HG02571 (cell line): Measurements from ENCODE around the gene LCP1.

Source experiments
- ATAC-seq: cut with Tn5 transposase; IDR thresholded peaks from one replicate; pipeline ENCODE4 v1.9.1; 2021; ENCODE audit warnings: mild to moderate bottlenecking, moderate library complexity; ENCODE audit not compliant: unreplicated experiment

The LCP1 gene

DNA sequence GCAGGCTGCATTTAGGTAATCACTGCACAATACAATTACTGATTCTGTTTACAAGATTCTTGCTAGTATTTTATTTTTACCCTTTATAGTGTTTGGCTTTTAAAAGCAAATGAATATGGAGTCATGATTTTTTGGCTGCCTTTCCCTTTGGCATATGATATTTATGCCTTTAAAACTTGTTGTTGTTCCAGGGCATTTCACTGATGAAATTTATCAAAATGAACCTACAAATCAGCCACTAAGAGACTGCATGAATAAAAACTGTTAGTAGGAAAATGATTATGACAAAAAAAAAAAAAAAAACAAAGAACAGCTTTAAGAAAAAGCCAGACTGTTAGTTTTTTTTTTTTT lies 79.7 kb downstream of the LCP1 start:
- no peak for ATAC-seq

DNA sequence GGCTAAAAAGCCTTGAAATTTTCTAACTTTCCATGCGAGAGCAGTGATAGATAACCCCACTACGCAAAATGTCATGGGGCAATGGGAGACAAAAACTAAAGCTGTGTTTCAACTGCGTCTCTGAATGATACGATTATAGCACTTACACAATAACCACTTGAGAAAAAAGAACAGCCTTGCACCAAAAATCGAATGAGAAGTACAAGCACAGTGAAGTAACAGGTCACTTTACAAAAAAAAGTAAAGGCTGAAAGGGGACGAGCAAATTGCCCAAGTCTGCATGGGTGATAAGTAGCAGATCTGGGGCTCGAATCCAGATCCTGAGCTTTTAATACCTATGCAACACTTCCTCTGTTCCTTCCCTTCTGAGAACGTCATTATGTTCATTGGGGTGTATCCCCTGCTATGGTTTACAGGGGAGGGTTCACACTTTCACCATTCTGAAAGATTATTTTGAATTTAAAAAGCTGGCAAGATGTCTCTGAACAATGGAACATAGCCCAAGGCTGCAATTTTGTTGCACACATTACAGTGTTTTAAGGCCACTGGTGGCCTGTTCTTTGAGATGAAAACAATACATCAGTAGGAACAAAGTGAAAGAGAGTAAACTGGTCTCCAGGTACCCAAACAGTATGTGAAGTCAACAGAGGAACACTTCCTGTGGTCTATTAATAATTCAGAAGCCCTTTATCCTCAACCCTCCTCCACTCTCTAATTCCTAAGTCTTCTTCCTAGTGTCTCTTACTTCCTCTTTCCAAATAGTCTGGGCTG lies 80.3 kb downstream of the LCP1 start:
- ATAC-seq = no peak

DNA sequence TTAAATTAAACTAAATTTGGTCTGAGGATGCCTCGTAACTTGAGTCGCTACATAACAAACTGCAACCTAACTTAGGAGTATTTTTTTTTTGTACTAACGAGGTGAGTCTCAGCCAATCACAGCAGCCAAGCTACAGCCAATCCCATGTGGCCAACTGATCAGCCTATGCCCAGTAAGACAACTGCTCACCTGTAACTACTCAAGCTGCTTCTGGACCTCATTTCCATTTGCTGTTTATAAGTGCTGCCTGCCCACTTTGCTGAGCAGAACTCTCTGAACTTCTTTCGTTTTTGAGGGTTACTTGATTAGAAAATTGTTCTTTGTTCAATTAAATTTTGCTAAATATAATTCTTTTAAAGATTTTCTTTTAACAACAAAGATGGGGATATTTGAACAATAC lies 81.0 kb downstream of the LCP1 start:
- no peak for ATAC-seq

DNA sequence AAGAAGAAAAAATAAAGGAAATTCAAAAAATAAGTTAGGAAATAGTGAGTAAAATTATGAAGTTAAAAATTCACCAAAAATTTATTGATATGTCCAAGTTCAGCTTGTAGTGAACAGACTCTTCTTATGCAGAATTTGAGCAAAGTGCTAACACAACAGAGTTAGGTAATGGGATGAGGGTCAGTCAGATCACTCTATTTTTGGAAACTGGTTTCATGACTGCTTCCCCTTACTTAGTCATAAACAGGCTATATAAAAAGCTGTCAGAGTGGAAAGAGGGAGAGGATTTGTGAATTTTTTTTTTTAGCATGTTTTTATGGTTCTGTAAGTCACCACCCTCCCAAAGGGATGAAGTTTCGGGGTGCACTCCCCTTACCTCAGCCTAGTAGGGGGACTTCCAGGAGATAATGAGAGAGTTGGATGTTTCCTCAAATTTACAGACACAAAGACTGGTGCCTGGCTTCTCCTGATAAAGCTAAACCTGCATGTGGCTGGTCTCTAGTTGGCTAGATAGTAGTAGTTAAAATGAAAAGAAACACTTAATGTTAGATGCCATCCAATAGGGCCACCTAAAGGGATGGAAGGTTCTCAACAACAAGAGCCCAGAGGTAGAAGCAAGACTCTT lies 81.7 kb downstream of the LCP1 start:
- no peak for ATAC-seq

DNA sequence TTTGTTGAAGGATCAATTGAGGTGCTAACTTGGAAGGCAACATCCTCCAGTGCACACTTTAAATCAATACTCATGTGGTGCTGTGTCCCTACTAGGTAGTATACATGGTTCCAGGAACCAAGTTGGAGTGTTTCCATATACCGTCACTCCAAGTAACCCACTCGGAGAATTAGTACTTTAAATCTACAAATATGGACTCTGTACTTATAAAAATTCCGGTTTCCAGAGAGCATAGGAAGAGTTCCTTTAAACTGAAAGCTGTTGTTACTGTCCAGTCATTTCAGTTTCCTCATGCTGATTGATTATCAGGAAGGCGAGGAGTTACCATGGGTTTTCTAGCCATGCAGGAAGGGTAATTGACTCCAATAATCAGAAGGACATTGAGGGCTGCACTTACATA lies 84.3 kb downstream of the LCP1 start:
- ATAC-seq = no peak

DNA sequence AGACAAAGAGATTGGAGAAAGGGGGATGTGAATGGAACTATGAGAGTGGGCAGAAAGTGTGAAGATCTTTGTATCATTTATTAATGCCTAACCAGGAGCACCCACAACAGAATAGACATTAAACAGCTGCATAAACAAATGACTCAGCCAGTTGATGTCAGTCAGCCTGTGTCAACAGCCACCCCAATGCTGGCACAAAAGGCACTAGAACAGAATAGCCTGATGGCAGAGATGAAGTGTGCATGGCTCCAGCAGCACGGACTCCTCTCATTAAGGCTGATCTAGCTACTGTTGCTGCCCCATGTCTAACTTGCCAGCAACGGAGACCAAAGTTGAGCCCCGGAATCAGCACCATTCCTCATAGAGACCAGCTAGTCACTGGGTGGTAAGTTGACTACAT lies 85.0 kb downstream of the LCP1 start:
- no peak for ATAC-seq

DNA sequence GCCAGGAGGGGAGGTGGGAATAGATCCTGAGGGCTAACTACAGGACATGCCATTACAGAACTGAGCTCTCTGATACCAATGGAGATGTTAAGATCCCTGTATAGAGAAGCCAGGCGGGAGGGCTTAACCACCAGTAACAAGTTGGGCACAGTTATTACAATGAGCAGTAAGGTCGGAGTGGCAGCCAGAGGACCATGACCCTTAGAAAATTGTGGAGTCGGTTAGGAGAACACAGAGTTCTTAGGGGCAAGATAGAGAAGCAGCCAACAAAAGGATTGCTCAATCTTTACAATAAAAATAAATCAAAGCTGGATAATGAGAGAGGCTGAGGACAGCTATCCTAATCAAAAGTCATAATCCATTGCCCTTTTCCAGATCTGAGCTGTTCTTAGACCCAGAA lies 87.5 kb downstream of the LCP1 start:
- no peak for ATAC-seq

DNA sequence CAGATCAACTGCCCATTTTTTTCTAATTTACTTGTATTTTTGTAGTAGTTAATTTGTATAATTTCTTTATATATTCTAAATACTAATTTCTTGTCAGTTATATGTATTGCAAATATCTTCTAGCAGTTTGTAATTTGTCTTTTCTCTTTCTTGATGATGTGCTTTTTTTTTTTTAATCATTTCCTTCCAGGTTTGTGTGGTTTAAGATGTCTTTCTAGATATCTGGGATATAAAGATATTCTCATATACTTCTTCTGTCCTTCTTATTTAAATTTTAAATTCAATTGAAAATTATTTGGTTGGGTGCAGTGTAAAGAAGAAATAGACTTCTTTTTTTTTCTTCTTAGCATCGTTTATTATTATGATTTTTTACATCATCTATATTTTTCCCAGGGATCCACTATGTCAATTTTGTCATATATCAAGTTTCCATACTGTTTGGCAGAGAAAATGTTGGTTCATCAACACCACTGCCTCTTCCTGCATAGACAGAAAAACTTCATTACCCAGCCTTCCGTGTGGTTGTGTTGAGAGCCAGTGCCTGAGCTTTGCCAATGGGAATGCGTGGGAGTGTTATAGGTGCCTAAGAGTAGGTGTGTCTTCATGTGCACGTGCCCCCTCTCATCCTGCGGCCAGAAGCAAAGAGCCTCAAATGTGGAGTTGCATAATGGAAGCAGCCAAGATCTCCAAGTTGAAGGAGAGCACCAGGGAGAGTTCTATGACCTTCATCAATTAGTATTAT lies 93.0 kb downstream of the LCP1 start:
- ATAC-seq = no peak

DNA sequence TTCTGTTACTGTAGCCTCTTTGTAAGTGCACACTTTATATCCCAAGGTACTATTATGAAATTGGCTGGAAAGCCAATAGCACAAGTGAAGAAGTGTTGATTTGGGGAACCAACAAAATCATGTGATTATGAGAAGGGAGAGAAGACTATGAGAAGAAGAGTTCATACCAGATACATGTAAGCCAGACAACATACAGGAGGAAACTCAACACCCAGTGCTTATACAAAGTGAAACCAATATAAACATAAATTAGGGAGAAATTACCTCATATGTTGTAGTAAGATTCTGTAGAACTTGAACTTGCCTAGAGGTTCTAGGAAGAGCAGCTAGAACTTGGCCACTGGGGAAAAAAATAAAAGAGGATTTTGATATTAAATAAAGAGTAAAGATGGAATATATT lies 94.5 kb downstream of the LCP1 start:
- ATAC-seq = no peak

DNA sequence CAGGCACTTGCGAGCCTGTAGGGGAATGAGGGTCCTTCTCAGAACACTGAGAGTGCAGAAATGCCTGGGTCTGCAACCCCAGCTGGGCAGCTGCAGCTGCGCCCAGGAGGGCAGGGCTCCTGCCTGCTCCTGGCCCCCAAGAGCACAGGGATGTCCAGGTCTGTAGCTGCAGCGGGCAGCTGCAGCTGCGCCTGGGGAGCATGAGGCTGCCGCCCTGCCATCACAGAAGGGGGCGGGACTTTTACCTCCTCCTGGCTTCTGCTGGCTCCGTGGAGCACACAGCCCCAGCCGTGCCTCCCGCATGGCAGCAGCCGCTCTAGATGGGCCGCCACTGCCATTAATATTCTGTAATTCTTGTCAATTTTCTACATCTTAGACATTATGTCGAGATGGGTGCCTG lies 95.0 kb downstream of the LCP1 start:
- ATAC-seq = no peak

DNA sequence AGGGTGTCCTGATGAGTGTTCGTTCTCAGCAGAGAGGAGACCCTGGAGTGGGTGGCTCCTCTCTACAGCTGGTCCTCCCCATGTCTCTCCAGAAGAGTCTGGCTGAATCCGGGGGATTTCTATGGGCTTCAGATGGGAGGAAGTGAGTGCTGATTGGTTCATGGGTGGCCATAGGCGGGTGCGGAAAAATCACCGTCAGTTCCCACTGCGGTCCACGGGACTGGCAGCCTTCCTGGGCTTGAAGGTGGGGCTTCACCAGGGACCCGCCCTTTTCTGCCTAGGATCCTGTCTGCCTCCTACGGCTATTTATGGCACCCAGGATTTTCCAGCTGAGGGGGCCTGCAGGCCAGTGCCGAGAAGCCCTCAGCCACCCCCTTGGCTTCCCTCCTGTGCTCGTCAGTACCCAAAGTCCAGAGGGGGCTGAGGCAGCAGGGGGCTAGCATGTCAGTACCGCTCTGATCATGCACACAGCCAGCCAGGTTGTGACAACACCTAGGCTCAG lies 95.5 kb downstream of the LCP1 start:
- ATAC-seq = no peak

DNA sequence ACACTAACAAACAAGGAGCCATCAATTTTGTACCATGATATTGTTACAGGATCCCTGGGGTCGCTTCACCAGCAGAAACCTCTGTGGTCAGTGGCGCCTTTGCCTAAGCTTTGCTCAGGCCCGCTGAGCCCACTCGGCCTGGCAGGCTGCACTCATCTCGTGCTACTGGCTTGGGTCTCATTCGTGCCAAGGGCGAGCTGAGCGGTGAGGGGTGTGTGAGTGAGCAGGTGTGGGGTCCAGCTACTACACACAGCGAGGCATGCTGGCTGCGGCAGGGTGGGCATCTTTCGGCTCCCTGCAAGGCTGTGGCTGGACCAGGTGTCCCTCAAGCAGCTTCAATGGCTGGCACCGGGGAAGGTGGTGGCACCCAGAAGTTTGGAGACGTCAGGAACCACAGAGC lies 96.2 kb downstream of the LCP1 start:
- no peak for ATAC-seq

DNA sequence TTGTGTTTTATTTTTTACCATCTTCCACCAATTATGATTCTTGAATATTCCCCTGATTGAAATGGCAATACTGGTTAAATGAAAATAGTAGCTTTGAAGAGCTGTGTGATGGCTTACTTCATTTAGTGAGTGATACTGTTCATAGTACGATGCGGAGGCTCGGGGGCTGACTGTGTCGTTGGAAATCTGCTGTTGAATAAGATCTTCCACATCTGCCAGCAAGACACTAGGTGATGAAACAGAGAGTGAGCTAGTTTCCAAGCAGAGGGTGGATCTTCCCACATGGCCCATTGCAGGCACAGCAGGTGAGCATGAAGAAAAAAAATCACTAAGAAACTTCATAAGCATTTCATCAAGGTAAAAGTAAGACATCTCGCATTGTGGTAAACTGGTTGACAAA lies 99.7 kb downstream of the LCP1 start:
- ATAC-seq = no peak

DNA sequence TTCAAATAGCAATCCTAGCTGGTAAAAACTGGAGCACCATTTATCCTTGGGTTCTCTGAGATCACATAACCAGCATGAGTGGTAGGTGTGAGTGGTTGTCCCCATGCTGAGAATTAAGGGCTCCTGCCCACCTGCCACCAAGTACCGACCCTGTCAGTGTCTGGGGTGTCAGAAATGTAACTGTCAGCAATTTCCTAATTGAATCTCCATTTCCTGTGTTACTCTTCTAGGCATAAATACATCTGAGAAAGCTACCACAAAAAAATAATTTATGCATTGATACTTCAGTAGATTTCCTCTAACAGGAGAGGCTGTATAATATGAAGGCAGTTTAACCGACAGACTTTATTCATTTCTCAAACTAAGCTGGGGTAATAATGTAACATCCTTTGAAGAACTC lies 102.2 kb downstream of the LCP1 start:
- no peak for ATAC-seq

DNA sequence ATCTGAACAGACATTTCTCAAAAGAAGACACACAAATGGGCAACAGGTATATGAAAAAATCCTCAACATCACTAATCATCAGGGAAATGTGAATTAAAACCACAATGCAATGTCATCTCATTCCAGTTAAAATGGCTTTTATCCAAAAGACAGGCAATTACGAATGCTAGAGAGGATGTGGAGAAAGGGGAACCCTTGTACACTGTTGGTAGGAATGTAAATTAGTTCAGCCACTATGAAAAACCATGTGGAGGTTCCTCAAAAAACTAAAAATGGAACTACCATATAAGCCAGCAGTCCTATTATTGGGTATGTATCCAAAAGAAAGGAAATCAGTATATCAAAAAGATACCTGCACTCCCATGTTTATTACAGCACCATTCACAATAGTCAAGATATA lies 104.7 kb downstream of the LCP1 start:
- no peak for ATAC-seq

DNA sequence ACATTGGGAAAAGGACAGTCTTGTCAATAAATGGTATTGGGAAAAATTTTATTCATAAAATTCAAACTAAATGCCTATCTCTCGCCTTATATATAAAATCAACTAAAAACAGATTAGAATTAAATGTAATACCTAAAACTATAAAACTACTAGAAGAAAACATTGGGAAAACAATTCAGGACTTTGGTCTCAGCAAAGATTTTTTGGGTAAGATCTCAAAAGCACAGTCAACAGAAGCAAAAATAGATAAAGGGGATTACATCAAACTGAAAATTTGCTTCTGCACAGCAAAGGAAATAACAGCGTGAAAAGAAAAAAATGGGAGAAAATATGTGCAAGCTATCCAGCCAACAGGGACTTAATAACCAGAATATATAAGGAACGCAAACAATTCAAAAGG lies 105.2 kb downstream of the LCP1 start:
- no peak for ATAC-seq
